HG02884 (cell line): ENCODE data around the gene TPP1.
A peak's percentile ranks its signal among the peaks of the same experiment; 100 is the strongest.

ENCODE experiments used
- ATAC-seq: cut with Tn5 transposase; IDR thresholded peaks from one replicate; pipeline ENCODE4 v1.9.1; 2021; ENCODE audit warnings: mild to moderate bottlenecking, moderate library complexity; ENCODE audit not compliant: unreplicated experiment

Gene TPP1

GRCh38 chr11:6619004-6619745, at the start of gene TPP1:
Gene TPP1 (minus strand): TSS chr11:6619422. CDS start chr11:6619400, 22 bp downstream.
- peak; percentile 99 for ATAC-seq

- no peak for ATAC-seq
These were observed 48.6 kb upstream of the TPP1 start for GRCh38 chr11:6667733-6668374.

GRCh38 chr11:6666302-6667183, 47.3 kb upstream of the TPP1 start:
- ATAC-seq = no peak

- no peak for ATAC-seq
These were observed 45.3 kb upstream of the TPP1 start for GRCh38 chr11:6664551-6664950.

GRCh38 chr11:6663794-6664469, 44.7 kb upstream of the TPP1 start:
- ATAC-seq = no peak

- ATAC-seq = no peak
These were observed 41.5 kb upstream of the TPP1 start for GRCh38 chr11:6660712-6661111.

GRCh38 chr11:6658647-6659046, 39.4 kb upstream of the TPP1 start:
- no peak for ATAC-seq

- no peak for ATAC-seq
These were observed 38.1 kb upstream of the TPP1 start for GRCh38 chr11:6657346-6657745.

GRCh38 chr11:6656936-6657335, 37.7 kb upstream of the TPP1 start:
- ATAC-seq = no peak

GRCh38 chr11:6656584-6656915, 37.3 kb upstream of the TPP1 start:
- no peak for ATAC-seq

GRCh38 chr11:6655790-6656583, 36.8 kb upstream of the TPP1 start, which contains the start of gene DCHS1:
Gene DCHS1 (minus strand): TSS chr11:6655809. CDS start chr11:6641613, 14,196 bp downstream.
- ATAC-seq = no peak

GRCh38 chr11:6655020-6655789, 36.0 kb upstream of the TPP1 start:
- ATAC-seq = no peak

GRCh38 chr11:6654281-6655019, 35.2 kb upstream of the TPP1 start:
- no peak for ATAC-seq

GRCh38 chr11:6653656-6654055, 34.4 kb upstream of the TPP1 start:
- no peak for ATAC-seq

GRCh38 chr11:6653097-6653496, 33.9 kb upstream of the TPP1 start:
- no peak for ATAC-seq

- ATAC-seq = no peak
These were observed 33.0 kb upstream of the TPP1 start for GRCh38 chr11:6652182-6652581.

- ATAC-seq = no peak
These were observed 31.8 kb upstream of the TPP1 start for GRCh38 chr11:6650980-6651379.

GRCh38 chr11:6650104-6650503, 30.9 kb upstream of the TPP1 start:
- ATAC-seq = no peak

GRCh38 chr11:6648501-6648900, 29.3 kb upstream of the TPP1 start:
- ATAC-seq = no peak
